ENCODE measurements around the gene RPL22L1.
"Not testable (repeated sequence)": the region's sequence is repeated elsewhere in the genome, so short reads cannot be mapped to it uniquely, and the experiment has no call there.

Gene RPL22L1

DNA sequence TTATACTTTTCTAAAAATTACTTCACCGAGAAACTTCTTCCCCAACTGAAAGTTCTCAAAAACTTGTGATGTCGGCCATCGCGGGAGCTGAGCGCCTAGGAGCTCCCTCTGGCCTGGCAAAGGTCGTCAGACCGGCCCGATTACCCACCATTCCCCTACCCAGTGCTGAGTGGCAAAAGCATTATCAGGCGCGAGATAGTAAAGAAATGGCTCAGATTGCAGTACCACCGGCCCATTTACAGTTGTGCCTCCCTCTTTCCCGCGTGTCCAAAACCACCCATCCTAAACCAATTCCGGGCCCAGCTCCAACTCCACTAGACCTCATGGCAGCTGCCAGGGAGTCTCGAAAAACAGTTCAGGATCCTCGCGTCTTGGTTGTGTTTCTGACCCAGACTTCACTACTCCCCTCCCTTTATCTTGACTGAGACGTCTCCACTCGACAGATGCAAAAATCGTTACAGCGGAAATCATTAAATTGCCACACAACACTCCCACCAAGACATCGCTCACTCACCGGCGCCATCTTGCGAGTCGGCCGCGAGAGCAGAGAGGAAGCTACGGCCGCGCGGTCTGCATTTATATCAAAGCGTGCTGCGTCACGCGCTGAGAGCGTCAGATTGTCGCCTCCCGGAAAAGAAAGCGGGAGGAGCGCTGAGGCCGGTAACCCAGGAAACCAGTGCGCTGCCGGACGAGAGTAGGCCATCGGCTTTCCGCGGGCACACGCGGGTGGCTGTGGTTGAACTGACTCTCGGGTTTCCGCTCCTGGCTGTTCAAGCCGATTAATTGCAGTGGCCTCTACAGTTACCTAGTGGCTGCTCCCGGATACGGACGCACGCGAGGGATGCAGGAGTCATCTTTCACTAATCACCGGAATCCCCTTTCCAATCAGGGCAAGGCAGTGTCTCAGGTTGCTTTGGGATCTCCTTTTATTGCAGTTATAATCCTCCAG is at the start of gene RPL22L1:
RPL22L1 (minus strand) TSS at position 551 of the 949 bp plus-strand sequence; CDS start at position 523, 28 bp downstream.
- DNase-seq, result peak; percentile 86 to 88

DNA sequence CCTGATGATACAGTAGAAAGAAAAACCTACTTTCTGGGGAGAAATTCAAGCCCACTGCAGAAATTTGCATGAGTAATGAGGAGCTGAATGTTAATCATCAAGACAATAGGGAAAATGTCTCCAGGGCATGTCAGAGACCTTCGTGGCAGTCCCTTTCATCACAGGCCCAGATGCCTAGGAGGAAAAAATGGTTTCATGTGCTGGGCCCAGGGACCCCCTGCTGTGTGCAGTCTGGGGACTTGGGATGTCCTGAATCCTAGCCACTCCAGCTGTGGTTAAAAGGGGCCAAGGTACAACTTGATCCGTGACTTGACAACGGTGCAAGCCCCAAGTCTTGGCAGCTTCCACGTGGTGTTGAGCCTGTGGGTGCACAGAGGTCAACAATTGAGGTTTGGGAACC is 48.7 kb upstream of the RPL22L1 start:
- no peak for DNase-seq

- DNase-seq, result no peak
Observed at GRCh38 chr3:170914690-170915089, 44.7 kb upstream of the RPL22L1 start.

DNA sequence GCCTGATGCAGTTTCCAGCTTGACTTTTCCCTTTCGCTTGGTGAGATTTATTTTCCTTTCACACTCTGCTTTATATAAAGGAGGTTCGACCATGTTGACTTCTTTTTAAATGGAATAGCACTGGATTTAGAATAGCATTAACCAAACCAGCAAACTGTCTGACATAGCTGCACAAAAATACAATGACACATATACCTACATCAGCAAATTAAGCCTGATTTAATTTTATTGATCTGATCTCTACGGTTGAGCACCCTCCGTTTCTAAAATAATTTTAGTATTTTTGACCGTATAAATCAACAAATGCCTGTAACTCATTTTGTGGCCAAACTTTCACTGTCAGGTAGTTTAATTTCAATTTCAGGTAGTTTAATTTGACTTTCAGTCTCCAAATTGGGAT is 44.2 kb upstream of the RPL22L1 start:
- no peak for DNase-seq

- DNase-seq, result no peak
Observed at GRCh38 chr3:170911051-170911450, 41.1 kb upstream of the RPL22L1 start.

- no peak for DNase-seq
Observed at GRCh38 chr3:170910542-170910941, 40.5 kb upstream of the RPL22L1 start.

GRCh38 chr3:170909129-170909903 is 39.3 kb upstream of the RPL22L1 start:
- DNase-seq, result no peak

DNA sequence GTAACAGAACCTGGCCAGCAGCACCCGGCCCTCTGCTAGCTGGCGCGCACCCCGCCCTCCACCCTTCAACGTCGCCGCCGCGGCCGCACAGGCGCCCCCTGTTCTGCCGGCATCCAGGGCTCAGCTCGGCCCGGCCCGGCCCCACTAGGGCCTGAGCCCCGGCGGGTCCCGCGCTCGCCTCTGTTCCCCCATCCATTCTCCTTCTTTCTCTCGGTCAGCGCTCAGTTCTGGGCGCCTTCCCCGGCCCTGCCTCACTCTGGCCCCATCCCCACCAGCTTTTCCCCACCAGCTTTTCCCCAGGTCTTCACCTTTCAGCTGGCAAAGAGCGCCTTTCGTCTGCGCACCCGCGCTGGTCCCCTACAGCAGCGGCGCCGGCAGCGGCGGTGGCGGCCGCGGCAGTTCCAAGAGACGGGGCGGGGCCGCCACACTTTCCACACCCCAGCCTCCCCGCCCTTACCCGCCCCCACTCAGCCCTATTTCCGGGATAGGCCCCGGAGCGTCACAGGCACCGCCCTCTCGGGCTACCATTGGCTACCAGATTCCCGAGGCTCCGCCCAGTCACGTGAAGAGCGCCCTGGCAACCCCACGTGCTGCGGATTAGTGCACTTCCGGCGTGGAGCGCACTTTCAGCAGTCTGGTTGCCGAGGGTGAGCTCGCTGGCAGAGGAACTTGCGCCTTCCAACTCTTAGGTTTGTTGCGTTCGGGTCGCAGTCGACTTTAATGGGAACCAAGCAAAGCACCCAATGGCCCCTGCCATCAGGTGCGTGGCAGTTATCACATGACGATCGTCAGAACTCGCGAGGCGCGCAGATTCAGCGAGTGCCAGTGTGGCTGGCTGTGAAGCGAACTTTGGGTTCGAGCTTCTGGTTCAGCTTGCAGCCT is 38.5 kb upstream of the RPL22L1 start, which contains the start of gene EIF5A2:
EIF5A2 (minus strand) TSS at position 403 of the 882 bp plus-strand sequence. CDS start 831 bp downstream, outside the sequence.
- DNase-seq, result peak; percentile 92 to 94

GRCh38 chr3:170907637-170908234 is 37.7 kb upstream of the RPL22L1 start:
- DNase-seq, result peak in 1 of 2 donors; percentile 1

DNA sequence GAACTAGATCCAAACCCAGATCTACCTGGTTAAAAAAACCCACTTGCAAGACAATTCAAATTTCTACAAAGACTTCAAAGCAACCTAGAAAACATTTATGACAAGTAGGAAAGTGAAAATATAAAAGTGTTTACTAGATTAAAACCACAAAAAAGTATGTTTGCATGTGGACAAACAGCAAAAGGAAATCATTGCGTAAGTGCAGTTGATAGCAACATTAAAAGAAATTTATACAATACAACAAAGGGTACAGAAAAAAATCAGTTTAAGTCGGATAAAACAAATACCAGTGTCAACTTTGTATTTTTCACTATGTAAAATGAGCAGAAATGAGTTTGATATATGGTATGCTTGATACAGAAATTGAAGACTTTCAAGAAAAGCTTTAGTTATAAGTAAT is 35.9 kb upstream of the RPL22L1 start:
- no peak for DNase-seq

GRCh38 chr3:170903123-170903522 is 33.1 kb upstream of the RPL22L1 start:
- DNase-seq, result no peak

DNA sequence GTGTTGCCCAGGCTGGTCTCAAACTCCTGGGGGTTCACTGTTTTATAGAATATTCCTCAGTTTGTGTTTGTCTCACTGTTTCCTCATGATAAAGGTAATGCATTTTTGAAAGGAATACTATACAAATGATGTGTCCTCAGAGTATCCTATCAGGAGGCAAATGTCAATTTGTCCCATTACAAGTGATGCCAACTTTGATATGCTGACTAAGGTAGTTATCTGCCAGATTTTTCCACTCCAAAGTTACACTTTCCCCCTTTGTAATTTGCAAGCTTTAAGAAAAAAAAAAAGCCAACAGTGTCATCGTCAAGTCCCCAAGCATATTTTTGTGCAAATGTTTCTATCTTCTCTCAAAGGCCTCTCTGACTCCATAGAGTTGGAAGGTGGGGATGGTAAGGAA is 29.5 kb upstream of the RPL22L1 start:
- no peak for DNase-seq

DNA sequence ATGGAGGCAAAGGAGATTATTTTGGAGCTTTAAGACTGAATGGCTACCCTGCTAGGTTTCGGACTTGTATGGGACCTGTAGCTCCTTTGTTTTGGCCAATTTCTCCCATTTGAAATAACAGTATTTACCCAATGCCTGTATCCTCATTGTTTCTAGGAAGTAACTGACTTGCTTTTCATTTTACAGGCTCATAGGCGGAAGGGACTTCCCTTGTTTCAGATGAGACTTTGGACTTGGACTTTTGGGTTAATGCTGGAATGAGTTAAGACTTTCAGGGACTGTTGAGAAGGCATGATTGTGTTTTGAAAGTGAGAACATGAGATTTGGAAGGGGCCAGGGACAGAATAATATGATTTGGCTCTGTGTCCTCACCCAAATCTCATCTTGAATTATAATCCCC is 28.0 kb upstream of the RPL22L1 start:
- DNase-seq, result no peak

DNA sequence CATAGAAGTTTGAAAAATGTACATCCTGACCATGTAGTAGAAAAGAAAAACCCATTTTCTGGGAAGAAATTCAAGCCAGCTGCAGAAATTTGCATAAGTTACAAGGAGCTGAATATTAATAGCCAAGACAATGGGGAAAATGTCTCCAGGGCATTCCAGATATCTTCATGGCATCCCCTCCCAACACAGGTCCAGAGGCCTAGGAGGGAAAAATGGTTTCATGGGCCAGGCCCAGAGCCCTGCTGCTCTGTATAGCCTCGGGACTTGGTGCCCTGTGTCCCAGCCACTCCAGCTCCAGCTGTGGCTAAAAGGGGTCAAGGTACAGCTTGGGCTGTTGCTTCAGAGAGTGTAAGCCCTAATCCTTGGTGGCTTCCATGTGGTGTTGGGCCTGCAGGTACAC is 27.2 kb upstream of the RPL22L1 start:
- DNase-seq, result not testable (repeated sequence)

GRCh38 chr3:170896781-170897180 is 26.8 kb upstream of the RPL22L1 start:
- no peak for DNase-seq

- not testable (repeated sequence) for DNase-seq
Observed at GRCh38 chr3:170896333-170896732, 26.3 kb upstream of the RPL22L1 start.

DNA sequence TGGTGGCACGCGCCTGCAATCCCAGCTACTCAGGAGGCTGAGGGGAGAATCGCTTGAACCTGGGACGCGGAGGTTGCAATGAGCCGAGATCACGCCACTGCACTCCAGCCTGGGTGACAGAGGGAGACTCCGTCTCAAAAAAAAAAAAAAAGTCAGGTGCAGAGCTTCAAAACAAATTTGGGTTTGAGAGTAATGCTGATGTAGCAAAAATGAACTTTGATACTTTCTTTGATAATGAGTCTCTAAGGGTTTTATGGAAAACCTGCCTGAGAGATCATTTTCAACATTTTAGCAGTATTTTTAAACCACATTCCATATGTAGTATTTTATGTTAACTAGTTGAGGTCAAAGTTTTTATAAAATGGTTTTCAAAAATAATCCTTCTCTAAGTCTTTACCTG is 23.9 kb upstream of the RPL22L1 start:
- DNase-seq, result no peak

DNA sequence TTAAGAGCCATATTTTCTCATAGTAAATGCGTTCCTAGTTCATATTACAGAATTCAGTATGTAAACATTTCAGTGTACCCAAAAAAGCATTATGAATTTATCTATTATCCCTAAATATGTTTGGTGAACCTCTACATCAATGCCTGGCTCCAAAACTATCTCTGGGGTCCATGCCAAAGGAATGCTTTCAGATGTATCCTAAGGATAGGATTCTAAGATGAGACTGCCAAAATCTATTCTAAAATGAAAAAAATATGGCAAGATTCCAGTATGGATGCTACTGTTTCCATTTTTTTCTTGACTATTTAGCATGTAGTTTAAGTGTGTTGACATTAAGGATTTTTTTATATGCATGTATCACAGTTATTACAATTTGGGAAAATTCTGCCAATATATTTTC is 19.6 kb upstream of the RPL22L1 start:
- DNase-seq, result no peak

- DNase-seq, result no peak
Observed at GRCh38 chr3:170889132-170889531, 19.1 kb upstream of the RPL22L1 start.

- not testable (repeated sequence) for DNase-seq
Observed at GRCh38 chr3:170884109-170884930, 14.3 kb upstream of the RPL22L1 start.

- not testable (repeated sequence) for DNase-seq
Observed at GRCh38 chr3:170878688-170879087, 8.7 kb upstream of the RPL22L1 start.

Data from stimulated activated CD4-positive, alpha-beta T cell treated with anti-CD3 and anti-CD28 coated beads, Interleukin-2, amount 100 ng/mL, for 48 hours (primary cell).